Measurements from ENCODE around the gene FBXO15.

FBXO15 gene

GRCh38 chr18:74171910-74172606 lies 24.4 kb upstream of the FBXO15 start:
- no peak for DNase-seq
- no peak overlapping the region for H4K91ac ChIP-seq (ENCODE audit: low read length)
- H2AFZ ChIP-seq (ENCODE audit: low read depth, low read length), result no peak overlapping the region
- H3K4me2 ChIP-seq (ENCODE audit: low read length, poor library complexity, severe bottlenecking), result no peak overlapping the region
- H3K18ac ChIP-seq (ENCODE audit: low read depth in 1 of 2, low read length in 2 of 2), result no peak overlapping the region
- no peaks in the 10 kb centered on the region for H3K4me1 ChIP-seq (ENCODE audit: control insufficient read depth, insufficient read depth, low read depth, low read length)
- H3K23ac ChIP-seq (ENCODE audit: low read length in 2 of 2), result no peak overlapping the region
- no peak overlapping the region for H2BK5ac ChIP-seq (ENCODE audit: low read depth, low read length, poor library complexity, severe bottlenecking)
- H3K79me1 ChIP-seq (replicated peaks; ENCODE audit: low read length, poor library complexity, severe bottlenecking), result no peaks in the 10 kb centered on the region
- no peak overlapping the region for H4K8ac ChIP-seq (ENCODE audit: low read length)
- peaks cover 4 to 55% of the 10 kb centered on the region in 2 experiments for H3K27me3 ChIP-seq (ENCODE audit: control insufficient read depth in 1 of 2, insufficient read depth in 1 of 2, low read length in 2 of 2)
- peak overlapping the region; percentile 43 for H3K9ac ChIP-seq (ENCODE audit: low read length)
- H3K4me3 ChIP-seq (ENCODE audit: insufficient read depth in 1 of 2, low read depth in 1 of 2, low read length in 2 of 2), result peak overlapping the region in 1 of 2 experiments; percentile 75
- H2AK5ac ChIP-seq (ENCODE audit: low read length, severe bottlenecking), result no peak overlapping the region
- H3K36me3 ChIP-seq (ENCODE audit: control insufficient read depth in 1 of 2, insufficient read depth in 2 of 2, low read depth in 1 of 2, low read length in 2 of 2), result no peaks in the 10 kb centered on the region
- no peaks in the 10 kb centered on the region for H3K9me3 ChIP-seq (ENCODE audit: control insufficient read depth, low read length)
- H2BK120ac ChIP-seq (ENCODE audit: low read depth, low read length), result no peak overlapping the region
- H3K4ac ChIP-seq (ENCODE audit: low read depth in 1 of 2, low read length in 2 of 2), result no peak overlapping the region
- H2BK12ac ChIP-seq (ENCODE audit: low read length in 2 of 2), result no peak overlapping the region
- H3K14ac ChIP-seq (ENCODE audit: low read length in 2 of 2), result no peak overlapping the region
- H2BK15ac ChIP-seq (ENCODE audit: low read depth, poor library complexity, severe bottlenecking), result no peak overlapping the region
- 84% methylated on average over 12 of the region's 12 CpGs for WGBS
- H3K27ac ChIP-seq (ENCODE audit: low read length, poor library complexity, severe bottlenecking), result no peak overlapping the region

- H3K4me3 ChIP-seq (ENCODE audit: insufficient read depth in 1 of 2, low read depth in 1 of 2, low read length in 2 of 2), result no peak overlapping the region
- no peak for DNase-seq
- H2AK5ac ChIP-seq (ENCODE audit: low read length, severe bottlenecking), result no peak overlapping the region
- no peak overlapping the region for H3K23ac ChIP-seq (ENCODE audit: low read length in 2 of 2)
- no peak overlapping the region for H2BK12ac ChIP-seq (ENCODE audit: low read length in 2 of 2)
- no peak overlapping the region for H4K8ac ChIP-seq (ENCODE audit: low read length)
- no peak overlapping the region for H3K27ac ChIP-seq (ENCODE audit: low read length, poor library complexity, severe bottlenecking)
- no peaks in the 10 kb centered on the region for H3K79me1 ChIP-seq (replicated peaks; ENCODE audit: low read length, poor library complexity, severe bottlenecking)
- WGBS, result 80% methylated on average over 7 of the region's 7 CpGs
- peaks cover 0 to 26% of the 10 kb centered on the region in 2 experiments for H3K27me3 ChIP-seq (ENCODE audit: control insufficient read depth in 1 of 2, insufficient read depth in 1 of 2, low read length in 2 of 2)
- no peaks in the 10 kb centered on the region for H3K9me3 ChIP-seq (ENCODE audit: control insufficient read depth, low read length)
- no peak overlapping the region for H4K91ac ChIP-seq (ENCODE audit: low read length)
- no peak overlapping the region for H2BK15ac ChIP-seq (ENCODE audit: low read depth, poor library complexity, severe bottlenecking)
- no peaks in the 10 kb centered on the region for H3K4me1 ChIP-seq (ENCODE audit: control insufficient read depth, insufficient read depth, low read depth, low read length)
- no peak overlapping the region for H3K9ac ChIP-seq (ENCODE audit: low read length)
- H3K36me3 ChIP-seq (ENCODE audit: control insufficient read depth in 1 of 2, insufficient read depth in 2 of 2, low read depth in 1 of 2, low read length in 2 of 2), result peaks cover 0 to 2% of the 10 kb centered on the region in 2 experiments
- no peak overlapping the region for H3K4me2 ChIP-seq (ENCODE audit: low read length, poor library complexity, severe bottlenecking)
- no peak overlapping the region for H2BK5ac ChIP-seq (ENCODE audit: low read depth, low read length, poor library complexity, severe bottlenecking)
- H2BK120ac ChIP-seq (ENCODE audit: low read depth, low read length), result no peak overlapping the region
- H3K14ac ChIP-seq (ENCODE audit: low read length in 2 of 2), result no peak overlapping the region
- no peak overlapping the region for H3K4ac ChIP-seq (ENCODE audit: low read depth in 1 of 2, low read length in 2 of 2)
- H2AFZ ChIP-seq (ENCODE audit: low read depth, low read length), result no peak overlapping the region
- no peak overlapping the region for H3K18ac ChIP-seq (ENCODE audit: low read depth in 1 of 2, low read length in 2 of 2)
Measured at GRCh38 chr18:74166386-74166785, 18.8 kb upstream of the FBXO15 start.

- WGBS, result 89% methylated on average over 10 of the region's 11 CpGs
Measured at GRCh38 chr18:74163019-74163660, 15.5 kb upstream of the FBXO15 start.

GRCh38 chr18:74155276-74155675 lies 7.6 kb upstream of the FBXO15 start:
- no peak overlapping the region for H3K23ac ChIP-seq (ENCODE audit: low read length in 2 of 2)
- H2BK15ac ChIP-seq (ENCODE audit: low read depth, poor library complexity, severe bottlenecking), result no peak overlapping the region
- no peak overlapping the region for H2AFZ ChIP-seq (ENCODE audit: low read depth, low read length)
- H3K18ac ChIP-seq (ENCODE audit: low read depth in 1 of 2, low read length in 2 of 2), result no peak overlapping the region
- H2BK5ac ChIP-seq (ENCODE audit: low read depth, low read length, poor library complexity, severe bottlenecking), result no peak overlapping the region
- no peak overlapping the region for H3K4me3 ChIP-seq (ENCODE audit: insufficient read depth in 1 of 2, low read depth in 1 of 2, low read length in 2 of 2)
- no peak overlapping the region for H3K27ac ChIP-seq (ENCODE audit: low read length, poor library complexity, severe bottlenecking)
- H4K8ac ChIP-seq (ENCODE audit: low read length), result no peak overlapping the region
- H3K9me3 ChIP-seq (ENCODE audit: control insufficient read depth, low read length), result no peaks in the 10 kb centered on the region
- no peak overlapping the region for H3K4me2 ChIP-seq (ENCODE audit: low read length, poor library complexity, severe bottlenecking)
- H2AK5ac ChIP-seq (ENCODE audit: low read length, severe bottlenecking), result no peak overlapping the region
- no peak for DNase-seq
- H3K14ac ChIP-seq (ENCODE audit: low read length in 2 of 2), result no peak overlapping the region
- no peaks in the 10 kb centered on the region for H3K27me3 ChIP-seq (ENCODE audit: control insufficient read depth in 1 of 2, insufficient read depth in 1 of 2, low read length in 2 of 2)
- no peak overlapping the region for H2BK120ac ChIP-seq (ENCODE audit: low read depth, low read length)
- peaks cover 4% of the 10 kb centered on the region for H3K4me1 ChIP-seq (ENCODE audit: control insufficient read depth, insufficient read depth, low read depth, low read length)
- no peak overlapping the region for H2BK12ac ChIP-seq (ENCODE audit: low read length in 2 of 2)
- H3K36me3 ChIP-seq (ENCODE audit: control insufficient read depth in 1 of 2, insufficient read depth in 2 of 2, low read depth in 1 of 2, low read length in 2 of 2), result peaks cover 17 to 67% of the 10 kb centered on the region in 2 experiments
- peaks cover 39% of the 10 kb centered on the region for H3K79me1 ChIP-seq (replicated peaks; ENCODE audit: low read length, poor library complexity, severe bottlenecking)
- H4K91ac ChIP-seq (ENCODE audit: low read length), result no peak overlapping the region
- no peak overlapping the region for H3K9ac ChIP-seq (ENCODE audit: low read length)
- no peak overlapping the region for H3K4ac ChIP-seq (ENCODE audit: low read depth in 1 of 2, low read length in 2 of 2)
- 100% methylated on average over 1 of the region's 4 CpGs for WGBS

More at GRCh38 chr18:74163019-74163660, 15.5 kb upstream of the FBXO15 start:
- Histone ChIP-seq H3K4me2 (ENCODE audit: low read length, poor library complexity, severe bottlenecking) (no peak overlapping the region), H3K27ac (ENCODE audit: low read length, poor library complexity, severe bottlenecking) (no peak overlapping the region), H3K79me1 (replicated peaks; ENCODE audit: low read length, poor library complexity, severe bottlenecking) (no peaks in the 10 kb centered on the region), H2BK5ac (ENCODE audit: low read depth, low read length, poor library complexity, severe bottlenecking) (no peak overlapping the region), H3K4me3 (ENCODE audit: insufficient read depth in 1 of 2, low read depth in 1 of 2, low read length in 2 of 2) (no peak overlapping the region), H2BK15ac (ENCODE audit: low read depth, poor library complexity, severe bottlenecking) (no peak overlapping the region), H2BK120ac (ENCODE audit: low read depth, low read length) (no peak overlapping the region), H3K23ac (ENCODE audit: low read length in 2 of 2) (no peak overlapping the region), H3K14ac (ENCODE audit: low read length in 2 of 2) (no peak overlapping the region), H3K36me3 (ENCODE audit: control insufficient read depth in 1 of 2, insufficient read depth in 2 of 2, low read depth in 1 of 2, low read length in 2 of 2) (peaks cover 9 to 32% of the 10 kb centered on the region in 2 experiments), H3K9ac (ENCODE audit: low read length) (no peak overlapping the region), H3K9me3 (ENCODE audit: control insufficient read depth, low read length) (no peaks in the 10 kb centered on the region), H4K8ac (ENCODE audit: low read length) (no peak overlapping the region), H2AK5ac (ENCODE audit: low read length, severe bottlenecking) (no peak overlapping the region), H3K4ac (ENCODE audit: low read depth in 1 of 2, low read length in 2 of 2) (no peak overlapping the region), H3K18ac (ENCODE audit: low read depth in 1 of 2, low read length in 2 of 2) (no peak overlapping the region), H2BK12ac (ENCODE audit: low read length in 2 of 2) (no peak overlapping the region), H4K91ac (ENCODE audit: low read length) (no peak overlapping the region), H3K4me1 (ENCODE audit: control insufficient read depth, insufficient read depth, low read depth, low read length) (no peaks in the 10 kb centered on the region), H2AFZ (ENCODE audit: low read depth, low read length) (no peak overlapping the region), H3K27me3 (ENCODE audit: control insufficient read depth in 1 of 2, insufficient read depth in 1 of 2, low read length in 2 of 2) (peaks cover 0 to 11% of the 10 kb centered on the region in 2 experiments)
- DNase-seq, result no peak
